Activated CD4-positive, alpha-beta T cell treated with anti-CD3 and anti-CD28 coated beads, Interleukin-2, amount 50 U/mL, for 48 hours (primary cell): ENCODE measurements around the gene ADRM1.

Experiments used
- DNase-seq, 2 experiments: peaks; one replicate each; pipeline ENCODE4 v3.0.0-alpha.2; 2020

ADRM1 gene

DNA sequence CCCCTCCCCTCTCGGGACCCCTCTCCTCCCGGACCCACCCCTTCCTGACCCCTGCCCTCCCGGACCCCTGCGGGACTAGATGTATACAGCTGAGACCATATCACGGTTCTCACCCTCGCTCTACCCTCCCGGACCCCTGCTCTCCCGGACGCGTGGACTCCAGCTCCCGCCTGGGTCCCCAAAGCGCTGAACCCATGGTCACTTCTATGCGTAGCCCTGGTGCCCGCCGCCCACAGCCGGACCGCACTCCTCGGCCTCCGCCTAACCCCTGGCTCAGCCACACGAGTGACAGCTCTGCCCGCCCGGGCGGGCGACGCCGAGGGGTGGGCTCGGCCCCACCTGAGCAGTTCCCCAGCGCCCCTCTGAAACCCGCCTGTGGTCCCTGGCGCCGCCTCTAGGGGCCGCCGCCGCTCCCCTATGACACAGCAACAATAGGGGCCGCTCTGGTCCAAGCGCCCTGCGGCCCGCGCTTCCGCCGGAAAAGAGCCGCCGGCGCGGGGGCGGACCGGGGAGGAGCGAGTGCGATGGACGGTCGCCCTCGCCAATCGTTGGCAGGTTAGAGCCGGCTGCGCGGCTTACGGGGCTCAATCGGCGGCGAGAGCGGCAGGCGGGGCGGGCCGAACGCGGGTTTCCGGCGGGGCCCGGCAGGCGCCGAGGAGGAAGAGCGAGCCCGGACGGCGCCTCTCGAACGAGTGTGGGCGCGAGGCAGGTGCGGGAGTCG lies at the start of gene ADRM1:
ADRM1 (plus strand) TSS at position 657 of the 721 bp plus-strand sequence. CDS start 572 bp downstream, outside the sequence.
- peak; percentile 94 to 95 for DNase-seq

- no peak for DNase-seq
These were observed 49.4 kb upstream of the ADRM1 start for GRCh38 chr20:62253398-62253797.

- no peak for DNase-seq
These were observed 48.6 kb upstream of the ADRM1 start for GRCh38 chr20:62254021-62254724.

- no peak for DNase-seq
These were observed 46.8 kb upstream of the ADRM1 start for GRCh38 chr20:62255976-62256375.

DNA sequence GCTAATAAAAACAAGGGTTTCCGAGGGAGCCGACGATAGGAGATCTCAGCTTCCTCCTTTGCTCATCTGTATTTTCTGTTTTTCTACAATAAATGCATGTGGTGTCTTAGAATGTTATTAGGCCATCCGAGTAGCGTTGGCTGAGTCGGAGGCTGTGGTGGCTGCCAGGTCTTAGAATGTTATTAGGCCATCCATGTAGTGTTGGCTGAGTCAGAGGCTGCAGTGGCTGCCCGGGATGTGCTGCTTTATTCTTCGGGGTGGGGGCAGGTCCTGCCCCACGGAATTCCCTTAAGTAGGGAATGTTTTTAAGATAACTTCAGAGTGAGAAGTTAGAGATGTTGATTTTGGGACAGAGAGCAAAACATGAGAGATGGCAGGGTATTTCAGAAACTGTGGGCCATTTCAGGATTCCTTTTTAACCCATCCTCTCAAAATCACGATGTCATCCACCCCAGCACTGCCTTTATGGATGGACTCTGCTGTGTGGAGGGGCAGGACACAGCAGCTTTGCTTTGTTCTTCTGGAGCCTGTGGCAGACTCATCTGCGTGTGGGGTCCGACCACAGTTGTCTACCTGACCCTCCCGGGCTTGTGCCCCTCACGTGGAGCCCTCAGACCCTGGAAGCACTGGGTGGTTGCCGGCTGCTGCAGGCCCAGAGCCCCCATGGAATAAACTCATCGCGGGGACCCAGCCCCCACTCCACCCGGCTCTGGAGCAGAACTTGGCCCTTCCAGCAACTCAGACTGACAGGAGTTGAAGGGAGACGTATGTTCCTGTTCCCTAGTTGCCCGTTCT lies 44.1 kb upstream of the ADRM1 start:
- no peak for DNase-seq

DNA sequence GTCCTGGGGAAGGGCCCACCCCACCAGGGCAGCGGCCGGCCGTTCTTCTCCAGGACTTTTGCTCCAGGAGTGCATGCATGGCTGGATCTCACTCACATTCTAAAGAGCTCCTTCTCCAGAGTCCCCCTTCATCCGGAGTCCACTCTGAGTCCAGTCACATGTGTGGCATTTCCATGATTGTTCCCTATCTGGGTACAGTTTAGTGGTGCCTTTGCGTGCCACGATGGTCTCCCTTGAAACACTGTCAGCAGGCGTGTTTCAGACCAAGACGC lies 43.6 kb upstream of the ADRM1 start:
- no peak for DNase-seq

DNA sequence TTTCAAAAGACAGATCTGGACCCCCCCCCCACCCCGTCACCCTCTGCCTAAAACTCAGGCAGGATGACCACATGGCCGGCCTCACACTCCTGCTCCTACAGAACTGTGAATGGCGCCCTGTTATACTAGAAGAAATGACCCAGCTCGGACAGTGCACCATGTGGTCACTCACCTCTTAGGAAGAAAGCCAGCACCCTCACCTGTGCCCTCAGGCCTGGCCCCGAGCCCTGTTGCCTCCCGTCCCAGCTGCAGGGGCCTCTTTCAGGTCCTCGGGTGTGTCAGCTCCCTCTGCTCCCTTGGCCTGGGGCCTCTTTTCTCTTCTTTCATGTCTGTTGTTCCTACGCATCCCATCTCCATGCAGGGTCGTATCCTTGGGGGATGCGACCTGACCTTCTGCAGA lies 40.7 kb upstream of the ADRM1 start:
- DNase-seq, result no peak

DNA sequence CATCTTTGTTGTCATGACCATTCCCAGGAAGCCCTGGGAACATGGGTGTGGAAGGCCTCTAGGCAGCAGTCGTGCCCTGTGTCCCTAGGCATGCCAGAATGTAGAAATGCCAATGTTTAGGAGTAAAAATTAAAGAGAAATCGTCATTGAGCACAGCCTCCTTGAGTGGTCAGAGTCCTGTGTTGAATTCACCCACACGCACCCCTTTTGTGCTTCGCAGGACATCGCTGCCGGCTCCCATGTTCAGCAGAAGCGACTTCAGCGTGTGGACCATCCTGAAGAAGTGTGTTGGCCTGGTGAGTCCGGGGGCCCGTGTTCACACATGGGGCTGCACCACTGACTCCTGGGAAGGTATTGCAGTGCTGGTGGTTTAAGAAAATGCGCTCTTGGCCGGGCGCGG lies 39.4 kb upstream of the ADRM1 start:
- DNase-seq, result no peak

DNA sequence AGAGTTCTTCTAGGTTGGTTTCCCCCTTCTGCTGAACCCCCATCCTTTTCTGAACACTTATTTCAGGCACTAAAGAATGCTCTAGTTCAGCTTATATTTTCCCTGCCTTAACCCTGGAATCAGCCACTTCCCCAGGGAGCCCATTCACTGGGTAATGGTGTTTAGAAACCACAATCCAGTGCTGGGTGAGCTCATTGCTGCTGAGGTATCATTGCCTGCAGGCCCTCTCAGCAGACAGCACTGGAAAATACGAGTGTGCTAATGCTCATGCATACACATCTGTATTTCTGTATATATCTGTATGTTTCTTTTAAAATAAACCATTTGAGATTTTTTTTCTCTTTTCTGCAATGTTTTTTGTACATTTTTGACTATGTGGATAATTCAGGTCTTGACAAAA lies 37.4 kb upstream of the ADRM1 start:
- DNase-seq, result no peak

DNA sequence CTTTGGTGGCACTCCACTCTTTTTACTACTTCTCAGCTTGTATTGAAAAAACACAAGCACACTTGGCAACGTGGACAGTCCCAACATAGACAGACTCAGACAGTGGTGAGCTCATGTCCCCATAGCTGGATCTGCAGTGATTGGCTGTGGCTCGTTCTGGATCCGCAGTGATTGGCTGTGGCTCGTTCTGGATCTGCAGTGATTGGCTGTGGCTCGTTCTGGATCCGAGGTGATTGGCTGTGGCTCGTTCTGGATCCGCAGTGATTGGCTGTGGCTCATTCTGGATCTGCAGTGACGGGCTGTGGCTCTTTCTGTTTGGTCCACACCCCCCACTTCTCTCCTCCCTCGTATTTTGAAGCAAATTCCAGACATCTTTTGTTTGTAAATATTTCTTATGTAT lies 36.5 kb upstream of the ADRM1 start:
- peak in 1 of 2 experiments; percentile 7 for DNase-seq

DNA sequence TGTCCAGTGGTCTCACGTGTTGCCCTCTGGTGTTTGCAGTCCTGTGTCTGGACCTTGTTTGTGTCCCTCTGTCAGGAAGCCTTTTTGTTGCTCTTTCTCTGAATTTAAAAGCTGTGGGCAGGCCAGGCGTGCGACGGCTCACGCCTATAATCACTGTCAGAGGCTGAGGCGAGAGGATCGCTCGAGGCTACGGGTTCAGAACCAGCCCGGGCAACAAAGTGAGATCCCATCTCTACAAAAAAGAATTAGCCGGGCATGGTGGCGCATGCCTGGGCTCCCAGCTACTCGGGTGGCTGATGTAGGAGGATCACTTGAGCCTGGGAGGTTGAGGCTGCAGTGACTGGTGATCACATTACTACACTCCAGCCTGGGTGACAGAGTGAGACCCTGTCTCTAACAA lies 35.9 kb upstream of the ADRM1 start:
- no peak for DNase-seq

- DNase-seq, result no peak
These were observed 35.3 kb upstream of the ADRM1 start for GRCh38 chr20:62267543-62267942.

DNA sequence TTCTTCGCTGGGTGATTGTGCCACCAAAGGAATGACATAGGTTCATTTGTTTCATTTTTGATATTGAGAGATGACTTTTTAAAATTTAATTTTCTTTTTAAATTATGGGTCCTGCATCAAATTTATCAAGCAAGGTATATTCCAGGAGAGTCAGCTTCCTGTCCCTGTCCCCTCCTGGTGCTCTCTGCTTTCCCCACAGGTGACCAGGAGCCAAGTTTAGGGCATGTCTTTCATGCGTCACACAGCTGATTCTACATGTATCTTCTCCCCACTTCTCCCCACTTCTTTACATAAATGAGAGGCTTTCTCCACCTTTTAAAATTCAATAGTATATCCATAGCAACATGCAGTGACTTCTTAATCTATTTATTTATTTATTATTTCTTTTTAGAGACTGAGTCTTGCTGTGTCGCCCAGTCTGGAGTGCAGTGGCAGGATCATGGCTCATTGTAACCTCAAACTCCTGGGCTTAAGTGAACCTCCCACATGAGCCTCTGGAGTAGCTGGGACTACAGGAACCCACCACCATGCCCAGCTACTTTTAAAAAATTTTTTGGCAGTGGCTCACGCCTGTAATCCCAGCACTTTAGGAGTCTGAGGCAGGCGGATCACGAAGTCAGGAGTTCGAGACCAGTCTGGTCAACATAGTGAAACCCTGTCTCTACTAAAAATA lies 34.4 kb upstream of the ADRM1 start:
- no peak for DNase-seq

DNA sequence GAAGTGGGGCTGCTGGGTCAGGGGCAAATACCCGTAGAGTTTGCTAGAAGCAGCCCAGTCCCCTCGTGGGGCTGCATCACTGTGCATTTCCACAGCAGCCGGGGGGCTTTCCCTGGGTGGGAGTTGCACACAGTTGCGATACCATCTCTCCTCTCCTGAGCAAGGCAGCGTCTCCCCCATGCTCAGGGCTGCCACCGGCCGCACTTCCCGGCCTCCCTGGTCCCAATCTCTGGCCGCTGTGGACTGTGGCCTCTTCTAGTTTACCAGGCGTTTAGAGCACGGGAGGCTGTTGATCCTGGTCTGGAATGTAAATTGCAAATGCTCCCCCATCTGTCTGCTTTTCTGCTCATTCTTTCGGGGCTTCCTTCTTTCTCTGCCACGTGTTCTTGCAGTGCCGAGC lies 33.4 kb upstream of the ADRM1 start:
- no peak for DNase-seq

- no peak for DNase-seq
These were observed 32.9 kb upstream of the ADRM1 start for GRCh38 chr20:62269871-62270270.

DNA sequence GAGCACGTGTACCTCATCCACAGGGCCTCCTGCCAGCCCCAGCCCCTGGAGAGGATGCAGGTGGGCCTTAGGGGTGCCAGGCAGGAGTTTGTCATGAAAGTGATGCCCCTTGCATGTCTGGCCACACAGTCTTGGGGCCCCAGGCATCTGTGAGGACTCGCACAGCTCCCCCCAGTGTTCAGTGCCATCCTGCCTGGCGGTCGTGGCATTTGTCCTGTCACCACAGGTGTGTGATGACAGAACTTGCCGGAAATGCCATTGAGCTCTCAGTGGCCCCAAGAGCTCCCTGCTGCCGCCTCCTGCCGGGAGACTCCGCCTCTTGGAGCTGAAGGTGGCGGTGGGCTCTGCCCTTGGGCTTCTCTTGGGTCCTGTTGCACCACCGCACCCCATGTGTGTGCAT lies 30.6 kb upstream of the ADRM1 start:
- DNase-seq, result no peak

- no peak for DNase-seq
These were observed 29.4 kb upstream of the ADRM1 start for GRCh38 chr20:62273416-62273815.

DNA sequence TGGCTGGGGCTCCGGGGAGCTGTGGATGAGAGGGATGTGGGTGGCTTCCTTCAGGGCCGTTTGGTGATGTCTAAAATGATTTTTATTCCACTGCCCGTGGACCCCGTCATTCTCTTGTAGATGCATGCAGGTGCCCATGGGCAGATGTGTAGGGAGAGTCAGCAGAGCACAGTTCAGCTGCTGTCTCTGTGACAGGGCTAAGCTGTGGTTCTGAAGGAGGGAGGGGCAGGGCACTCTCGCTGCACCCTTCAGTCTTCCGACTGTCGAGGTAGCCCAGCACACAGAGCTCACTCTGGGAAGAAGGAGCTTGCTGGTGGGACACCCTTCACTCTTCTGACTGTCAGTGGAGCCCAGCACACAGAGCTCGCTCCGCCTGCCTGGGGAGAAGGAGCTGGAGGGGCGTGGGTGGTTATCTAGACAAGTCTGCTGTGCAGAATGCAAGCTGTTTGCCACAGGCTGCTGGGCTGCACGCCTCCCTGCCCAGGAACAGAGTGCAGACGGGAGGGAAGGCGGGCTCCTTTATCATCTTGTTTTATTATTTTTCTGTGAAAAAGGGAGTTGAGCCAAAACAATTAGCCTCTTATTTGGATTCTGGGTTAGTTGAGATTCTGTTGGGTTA lies 28.4 kb upstream of the ADRM1 start:
- DNase-seq, result no peak

DNA sequence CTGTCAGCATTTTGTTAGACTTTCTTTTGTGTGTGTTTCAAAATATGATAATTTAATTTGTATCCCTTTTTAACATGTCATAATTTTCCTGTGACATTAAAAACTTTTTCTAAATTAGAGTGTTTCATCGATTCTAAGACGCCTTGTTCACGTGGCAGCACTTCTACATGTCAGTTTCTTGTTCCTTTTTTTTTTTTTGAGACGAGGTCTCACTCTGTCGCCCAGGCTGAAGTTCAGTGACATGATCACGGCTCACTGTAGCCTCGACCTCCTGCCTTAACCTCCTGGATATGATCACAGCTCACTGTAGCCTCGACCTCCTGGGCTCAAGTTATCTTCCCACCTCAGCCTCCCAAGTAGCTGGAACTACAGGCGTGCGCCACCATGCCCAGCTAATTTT lies 27.6 kb upstream of the ADRM1 start:
- DNase-seq, result no peak

DNA sequence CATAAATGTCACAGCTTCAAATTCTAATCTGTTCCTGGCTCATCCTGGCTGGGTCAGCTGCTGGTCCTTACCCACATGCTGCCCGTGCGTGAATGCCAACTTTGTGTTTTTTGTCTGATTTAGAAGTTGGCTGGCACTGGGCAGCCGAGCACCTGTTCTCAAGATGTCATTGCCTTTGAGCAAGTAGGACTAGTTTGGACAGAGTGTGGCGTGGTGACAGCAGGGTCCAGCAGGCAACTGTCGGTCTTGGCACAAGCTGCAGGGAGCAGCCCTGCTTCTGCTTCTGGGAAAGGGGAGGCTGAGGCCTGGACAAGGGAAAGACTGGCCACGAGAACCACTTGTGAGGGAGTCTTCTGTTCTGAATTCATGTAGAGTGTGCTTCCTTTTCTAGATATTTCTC lies 26.4 kb upstream of the ADRM1 start:
- no peak for DNase-seq

- DNase-seq, result no peak
These were observed 25.5 kb upstream of the ADRM1 start for GRCh38 chr20:62277253-62277652.

DNA sequence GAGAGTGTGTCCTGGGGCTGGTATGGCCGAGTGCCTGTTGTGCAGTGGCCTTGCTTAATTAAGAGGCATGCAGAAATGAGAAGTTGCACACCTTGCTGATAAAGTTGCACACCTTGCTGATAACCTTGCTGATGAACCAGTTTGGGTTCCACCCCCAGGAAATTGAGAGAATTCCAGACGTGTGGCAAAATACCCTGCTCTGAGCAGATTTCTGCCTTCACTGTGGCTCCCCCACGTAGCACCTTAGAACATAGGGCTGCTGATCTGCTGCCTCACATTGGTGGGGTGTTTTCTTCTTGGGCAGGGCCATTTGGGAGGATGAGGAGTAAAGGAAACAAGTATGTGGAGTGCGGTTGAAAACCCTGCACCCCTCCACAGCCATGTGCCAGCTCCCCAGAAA lies 22.5 kb upstream of the ADRM1 start:
- DNase-seq, result no peak
